ENCODE measurements around the gene GABRQ. TPM values are rescaled to one million over a fixed set of nuclear protein-coding genes. Genes with fewer than 3 reads are reported as not detected.
A peak's percentile ranks its signal among the peaks of the same experiment; 100 is the strongest.
"Not testable (repeated sequence)": the region's sequence is repeated elsewhere in the genome, so short reads cannot be mapped to it uniquely, and the experiment has no call there.

GABRQ gene
- total RNA-seq, 1 donor from 2014 or later: 0.72 TPM

DNA sequence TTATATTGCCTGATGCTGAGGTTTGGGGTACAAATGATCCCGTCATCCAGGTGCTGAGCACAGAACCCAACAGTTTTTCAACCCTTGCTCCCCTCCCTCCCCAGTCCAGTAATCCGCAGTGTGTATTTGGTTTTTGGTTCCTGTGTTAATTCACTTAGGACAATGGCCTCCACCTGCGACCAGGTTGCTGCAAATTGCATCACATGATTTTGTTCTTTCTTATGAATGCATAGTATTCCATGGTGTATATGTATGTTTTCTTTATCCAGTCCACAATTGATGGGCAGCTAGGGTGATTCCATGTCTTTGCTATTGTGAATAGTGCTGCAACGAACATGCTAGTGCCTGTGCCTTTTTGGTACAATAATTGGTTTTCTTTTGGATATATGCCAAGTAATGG, 25.4 kb downstream of the GABRQ start:
- ATAC-seq: no peak

DNA sequence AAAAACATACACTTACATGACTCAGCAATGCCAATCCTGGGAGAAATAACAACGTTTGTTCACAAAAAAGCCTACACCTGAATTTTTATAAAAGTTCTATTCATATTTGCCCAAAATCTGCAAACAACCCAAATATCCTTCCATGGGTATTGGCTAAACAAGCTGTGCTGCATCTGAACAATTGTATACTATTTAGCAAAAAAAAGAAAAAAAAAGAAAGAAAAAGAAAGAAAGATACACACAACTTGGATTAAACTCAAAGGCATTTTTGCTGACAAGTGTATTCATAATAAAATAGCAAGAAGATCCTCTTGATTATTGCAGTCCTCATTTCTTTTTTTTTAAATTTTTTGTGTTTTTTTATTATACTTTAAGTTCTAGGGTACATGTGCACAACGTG, 36.4 kb downstream of the GABRQ start:
- ATAC-seq: no peak

DNA sequence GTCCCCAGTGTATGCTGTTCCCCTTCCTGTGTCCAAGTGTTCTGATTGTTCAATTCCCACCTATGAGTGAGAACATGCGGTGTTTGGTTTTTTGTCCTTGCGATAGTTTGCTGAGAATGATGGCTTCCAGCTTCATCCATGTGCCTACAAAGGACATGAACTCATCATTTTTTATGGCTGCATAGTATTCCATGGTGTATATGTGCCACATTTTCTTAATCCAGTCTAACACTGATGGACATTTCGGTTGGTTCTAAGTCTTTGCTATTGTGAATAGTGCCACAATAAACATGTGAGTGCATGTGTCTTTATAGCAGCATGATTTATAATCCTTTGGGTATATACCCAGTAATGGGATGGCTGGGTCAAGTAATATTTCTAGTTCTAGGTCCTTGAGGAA, 37.0 kb downstream of the GABRQ start:
- ATAC-seq: not testable (repeated sequence)

DNA sequence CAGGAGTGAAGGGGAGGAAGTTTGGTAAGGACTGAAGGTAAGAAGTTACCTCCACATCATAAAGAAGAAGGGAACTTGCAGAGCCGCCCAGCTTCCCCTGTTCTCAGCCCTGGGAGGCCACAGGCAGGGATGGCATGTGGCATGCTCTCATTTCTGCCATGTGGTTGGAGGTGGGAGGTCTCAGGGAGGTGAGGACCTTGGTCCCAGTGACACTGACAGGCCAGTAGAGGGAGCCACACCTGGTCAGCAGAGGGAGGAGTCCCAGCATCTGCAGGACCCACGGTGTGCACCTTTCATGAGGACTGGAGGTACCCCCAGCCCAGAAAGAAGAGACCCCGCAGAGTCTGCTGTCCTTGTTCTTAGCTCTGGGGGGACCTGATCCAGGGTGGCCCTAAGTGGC, 43.3 kb downstream of the GABRQ start:
- ATAC-seq: peak; percentile 37

DNA sequence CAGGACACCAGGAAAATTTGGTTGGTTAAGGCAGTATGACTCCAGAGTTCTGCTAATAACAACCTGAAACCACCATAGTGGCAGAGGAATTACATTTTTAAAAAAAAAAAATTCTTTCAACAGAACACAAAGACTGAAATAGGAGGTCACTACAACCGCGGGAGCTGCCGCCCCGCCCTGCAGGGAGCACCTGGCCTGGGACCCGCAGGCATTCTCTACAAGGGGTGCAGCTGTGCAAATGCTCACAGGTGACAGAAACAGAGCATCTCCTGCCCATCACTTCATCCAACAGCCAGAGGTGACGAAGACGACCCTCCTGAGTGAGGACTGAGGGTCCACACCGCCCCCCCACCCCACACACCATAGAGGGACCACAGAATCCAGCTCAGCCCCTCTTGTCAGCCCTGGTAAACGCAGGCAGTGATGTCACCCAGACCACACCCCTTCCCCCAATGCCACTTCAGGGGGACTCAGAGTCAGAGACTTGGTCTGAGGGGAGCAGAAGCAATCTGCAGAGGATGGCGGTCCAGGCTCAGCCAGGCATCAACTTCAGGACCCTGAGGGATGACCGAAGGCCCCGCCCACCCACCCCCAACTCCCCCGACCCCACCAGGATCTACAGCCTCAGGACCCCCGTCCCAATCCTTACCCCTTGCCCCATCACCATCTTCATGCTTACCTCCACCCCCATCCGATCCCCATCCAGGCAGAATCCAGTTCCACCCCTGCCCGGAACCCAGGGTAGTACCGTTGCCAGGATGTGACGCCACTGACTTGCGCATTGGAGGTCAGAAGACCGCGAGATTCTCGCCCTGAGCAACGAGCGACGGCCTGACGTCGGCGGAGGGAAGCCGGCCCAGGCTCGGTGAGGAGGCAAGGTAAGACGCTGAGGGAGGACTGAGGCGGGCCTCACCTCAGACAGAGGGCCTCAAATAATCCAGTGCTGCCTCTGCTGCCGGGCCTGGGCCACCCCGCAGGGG, 60.5 kb downstream of the GABRQ start, which contains the start of gene MAGEA3:
Gene MAGEA3 (plus strand): TSS at position 843 of the 980 bp plus-strand sequence. CDS start 2,039 bp downstream, outside the sequence.
- not testable (repeated sequence) for ATAC-seq

DNA sequence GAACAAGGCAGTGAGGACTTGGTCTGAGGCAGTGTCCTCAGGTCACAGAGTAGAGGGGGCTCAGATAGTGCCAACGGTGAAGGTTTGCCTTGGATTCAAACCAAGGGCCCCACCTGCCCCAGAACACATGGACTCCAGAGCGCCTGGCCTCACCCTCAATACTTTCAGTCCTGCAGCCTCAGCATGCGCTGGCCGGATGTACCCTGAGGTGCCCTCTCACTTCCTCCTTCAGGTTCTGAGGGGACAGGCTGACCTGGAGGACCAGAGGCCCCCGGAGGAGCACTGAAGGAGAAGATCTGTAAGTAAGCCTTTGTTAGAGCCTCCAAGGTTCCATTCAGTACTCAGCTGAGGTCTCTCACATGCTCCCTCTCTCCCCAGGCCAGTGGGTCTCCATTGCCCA, 62.7 kb downstream of the GABRQ start:
- not testable (repeated sequence) for ATAC-seq

DNA sequence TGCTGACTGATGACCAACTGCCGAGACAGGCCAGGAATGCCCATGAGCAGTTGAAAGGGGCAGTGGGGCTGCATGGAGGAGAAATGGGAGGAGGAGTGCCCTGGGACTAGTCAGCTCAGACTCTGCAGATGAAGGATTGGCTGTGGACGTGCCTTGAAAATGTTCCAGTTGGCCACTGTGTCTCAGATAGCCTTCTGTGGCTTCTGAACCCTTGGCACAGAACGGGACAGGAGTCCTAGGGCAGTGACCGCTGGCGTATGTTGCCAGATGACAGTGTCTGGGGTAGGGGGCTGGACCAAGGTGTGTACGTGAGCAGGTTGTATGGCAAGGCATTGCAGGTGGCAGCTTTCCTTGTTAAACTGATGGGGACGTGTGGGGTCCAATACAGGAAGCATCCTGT, 68.8 kb downstream of the GABRQ start:
- not testable (repeated sequence) for ATAC-seq

Other genes starting within 250 kb of the GABRQ start
- 0.80 TPM for gene GABRA3, start 186.6 kb upstream of the GABRQ start, total RNA-seq
- gene MAGEA3, start 60.9 kb downstream of the GABRQ start, total RNA-seq: not detected
- gene CSAG2, start 71.4 kb downstream of the GABRQ start, total RNA-seq: not detected
- gene MAGEA2B, start 76.7 kb downstream of the GABRQ start, total RNA-seq: not detected
- gene CSAG1, start 95.8 kb downstream of the GABRQ start, total RNA-seq: not detected
- not detected for gene MAGEA12, start 95.9 kb downstream of the GABRQ start, total RNA-seq
- gene MAGEA2, start 115.9 kb downstream of the GABRQ start, total RNA-seq: not detected
- not detected for gene CSAG3, start 121.3 kb downstream of the GABRQ start, total RNA-seq
- gene MAGEA6, start 131.8 kb downstream of the GABRQ start, total RNA-seq: not detected
- 32.4 TPM for gene CETN2, start 192.9 kb downstream of the GABRQ start, total RNA-seq
- gene NSDHL, start 193.2 kb downstream of the GABRQ start, total RNA-seq: 47.4 TPM

Measured in esophagus mucosa (tissue), 1 donor.